Activated T-cell treated with anti-CD3 and anti-CD28 coated beads, Interleukin-2, amount 50 U/mL, for 4 hours (primary cell): ENCODE results near the gene PPP1R14C. TPM values are rescaled to one million over a fixed set of nuclear protein-coding genes. Genes with fewer than 3 reads are reported as not detected.
A peak's percentile ranks its signal among the peaks of the same experiment; 100 is the strongest.
"Not testable (repeated sequence)": the region's sequence is repeated elsewhere in the genome, so short reads cannot be mapped to it uniquely, and the experiment has no call there.

Source experiments
- ATAC-seq, 2 donors: fragments of 200-7000 bp; cut with Tn5 transposase; one replicate each; pipeline ENCODE4 v1.10.0; 2021
- DNase-seq: peaks from one replicate; pipeline ENCODE4 v3.0.0-alpha.2; 2020
- H3K27me3 Mint-ChIP-seq: one replicate; pipeline ENCODE4 v1.8.0; 2021; ENCODE audit warnings: low read depth, mixed read lengths
- H3K36me3 Mint-ChIP-seq: one replicate; pipeline ENCODE4 v1.8.0; 2022; ENCODE audit warnings: mixed read lengths; ENCODE audit not compliant: insufficient read depth
- H3K4me1 Mint-ChIP-seq: one replicate; pipeline ENCODE4 v1.8.0; 2021; ENCODE audit warnings: low read depth, mixed read lengths
- H3K4me3 Mint-ChIP-seq: one replicate; pipeline ENCODE4 v1.8.0; 2021; ENCODE audit warnings: mild to moderate bottlenecking, moderate library complexity, mixed read lengths
- H3K9me3 Mint-ChIP-seq: one replicate; pipeline ENCODE4 v1.8.0; 2021; ENCODE audit warnings: mixed read lengths
- total RNA-seq, 3 donors: library from RNA; stranded (reverse); gene quantifications; one replicate each; pipeline ENCODE4 v1.2.1, GENCODE V29; 2021

PPP1R14C gene
- total RNA-seq, 3 donors from 2014 or later = 0.18 to 0.52 TPM; not detected in 1

GRCh38 chr6:150126641-150127291 is 16.1 kb upstream of the PPP1R14C start:
- Mint-ChIP-seq H3K4me1 (no peaks in the 10 kb centered on the region), H3K27me3 (peaks cover 28% of the 10 kb centered on the region), H3K36me3 (no peaks in the 10 kb centered on the region), H3K9me3 (no peaks in the 10 kb centered on the region), H3K4me3 (no peak overlapping the region)
- DNase-seq (no peak), ATAC-seq (no peak)

- H3K4me3 Mint-ChIP-seq = no peak overlapping the region
- ATAC-seq (no peak), DNase-seq (no peak)
- no peaks in the 10 kb centered on the region for H3K9me3 Mint-ChIP-seq
- no peaks in the 10 kb centered on the region for H3K4me1 Mint-ChIP-seq
- H3K36me3 Mint-ChIP-seq = no peaks in the 10 kb centered on the region
- peaks cover 28% of the 10 kb centered on the region for H3K27me3 Mint-ChIP-seq
Measured at GRCh38 chr6:150128425-150128824, 14.4 kb upstream of the PPP1R14C start.

GRCh38 chr6:150129616-150130505 is 13.0 kb upstream of the PPP1R14C start:
- Mint-ChIP-seq H3K4me3 (no peak overlapping the region), H3K4me1 (no peaks in the 10 kb centered on the region), H3K36me3 (no peaks in the 10 kb centered on the region), H3K27me3 (peaks cover 21% of the 10 kb centered on the region), H3K9me3 (no peaks in the 10 kb centered on the region)
- ATAC-seq = no peak
- DNase-seq = no peak

GRCh38 chr6:150133686-150134085 is 9.2 kb upstream of the PPP1R14C start:
- no peaks in the 10 kb centered on the region for H3K4me1 Mint-ChIP-seq
- H3K9me3 Mint-ChIP-seq = peaks cover 6% of the 10 kb centered on the region
- H3K27me3 Mint-ChIP-seq = peaks cover 20% of the 10 kb centered on the region
- ATAC-seq = no peak
- no peak for DNase-seq
- no peaks in the 10 kb centered on the region for H3K36me3 Mint-ChIP-seq
- H3K4me3 Mint-ChIP-seq = no peak overlapping the region

GRCh38 chr6:150134280-150134920 is 8.4 kb upstream of the PPP1R14C start:
- Mint-ChIP-seq H3K4me3 (no peak overlapping the region), H3K4me1 (no peaks in the 10 kb centered on the region), H3K27me3 (peaks cover 26% of the 10 kb centered on the region), H3K36me3 (no peaks in the 10 kb centered on the region), H3K9me3 (peaks cover 6% of the 10 kb centered on the region)
- DNase-seq (no peak), ATAC-seq (no peak)

GRCh38 chr6:150137711-150138110 is 5.1 kb upstream of the PPP1R14C start:
- H3K4me3 Mint-ChIP-seq, H3K4me1 Mint-ChIP-seq, DNase-seq, H3K36me3 Mint-ChIP-seq, H3K9me3 Mint-ChIP-seq, ATAC-seq: not testable (repeated sequence)
- H3K27me3 Mint-ChIP-seq = peaks cover 51% of the 10 kb centered on the region

GRCh38 chr6:150138638-150139037 is 4.2 kb upstream of the PPP1R14C start:
- Mint-ChIP-seq H3K9me3 (peaks cover 6% of the 10 kb centered on the region), H3K27me3 (peaks cover 51% of the 10 kb centered on the region), H3K36me3 (no peaks in the 10 kb centered on the region), H3K4me1 (peaks cover 6% of the 10 kb centered on the region), H3K4me3 (no peak overlapping the region)
- no peak for ATAC-seq
- DNase-seq = no peak

- peaks cover 12% of the 10 kb centered on the region for H3K4me1 Mint-ChIP-seq
- DNase-seq = no peak
- H3K27me3 Mint-ChIP-seq = peaks cover 56% of the 10 kb centered on the region
- H3K4me3 Mint-ChIP-seq = no peak overlapping the region
- H3K36me3 Mint-ChIP-seq = no peaks in the 10 kb centered on the region
- no peak for ATAC-seq
- peaks cover 6% of the 10 kb centered on the region for H3K9me3 Mint-ChIP-seq
Measured at GRCh38 chr6:150139533-150139932, 3.3 kb upstream of the PPP1R14C start.

- no peak for ATAC-seq
- Mint-ChIP-seq H3K4me3 (no peak overlapping the region), H3K36me3 (no peaks in the 10 kb centered on the region), H3K9me3 (peaks cover 6% of the 10 kb centered on the region), H3K4me1 (peaks cover 12% of the 10 kb centered on the region), H3K27me3 (peaks cover 63% of the 10 kb centered on the region)
- DNase-seq = no peak
Measured at GRCh38 chr6:150140236-150140969, 2.4 kb upstream of the PPP1R14C start.

- H3K4me3 Mint-ChIP-seq = peak overlapping the region; percentile 45
- ATAC-seq (peak; percentile 6 to 15), DNase-seq (no peak)
- H3K36me3 Mint-ChIP-seq = no peaks in the 10 kb centered on the region
- peaks cover 71% of the 10 kb centered on the region for H3K27me3 Mint-ChIP-seq
- peaks cover 18% of the 10 kb centered on the region for H3K4me1 Mint-ChIP-seq
- peaks cover 6% of the 10 kb centered on the region for H3K9me3 Mint-ChIP-seq
Measured at GRCh38 chr6:150142097-150142669, 661 bp upstream of the PPP1R14C start.

- ATAC-seq = peak in 1 of 2 donors; percentile 11
- H3K4me3 Mint-ChIP-seq = peak overlapping the region; percentile 58
- H3K36me3 Mint-ChIP-seq = no peaks in the 10 kb centered on the region
- peaks cover 18% of the 10 kb centered on the region for H3K4me1 Mint-ChIP-seq
- no peaks in the 10 kb centered on the region for H3K9me3 Mint-ChIP-seq
- H3K27me3 Mint-ChIP-seq = peaks cover 69% of the 10 kb centered on the region
- no peak for DNase-seq
Measured at GRCh38 chr6:150143516-150144293, 861 bp downstream of the PPP1R14C start.

- no peaks in the 10 kb centered on the region for H3K9me3 Mint-ChIP-seq
- ATAC-seq = no peak
- peaks cover 18% of the 10 kb centered on the region for H3K4me1 Mint-ChIP-seq
- peak overlapping the region; percentile 58 for H3K4me3 Mint-ChIP-seq
- H3K27me3 Mint-ChIP-seq = peaks cover 65% of the 10 kb centered on the region
- no peaks in the 10 kb centered on the region for H3K36me3 Mint-ChIP-seq
- DNase-seq = no peak
Measured at GRCh38 chr6:150144294-150144868, 1.5 kb downstream of the PPP1R14C start.

GRCh38 chr6:150145427-150145826 is 2.6 kb downstream of the PPP1R14C start:
- no peaks in the 10 kb centered on the region for H3K9me3 Mint-ChIP-seq
- no peak for ATAC-seq
- DNase-seq = no peak
- H3K4me1 Mint-ChIP-seq = peaks cover 18% of the 10 kb centered on the region
- no peaks in the 10 kb centered on the region for H3K36me3 Mint-ChIP-seq
- H3K27me3 Mint-ChIP-seq = peaks cover 64% of the 10 kb centered on the region
- no peak overlapping the region for H3K4me3 Mint-ChIP-seq
